Cardiac muscle cell (in vitro differentiated cells and primary cell): ENCODE results near the gene D2HGDH. TPM values are rescaled to one million over a fixed set of nuclear protein-coding genes. Genes with fewer than 3 reads are reported as not detected.

Experiments
- DNase-seq, 2 donors: peaks; one replicate each; pipeline versions ENCODE4 v3.0.0 to v3.0.0-alpha.2; 2010 to 2017; ENCODE audit warnings: low read depth in 1 of 2, low spot score in 1 of 2
- H3K27ac ChIP-seq: fragments of 200-600 bp; sonication (generic); 2 replicates; pipeline ENCODE4 v1.5.1; 2016
- H3K27me3 ChIP-seq: fragments of 200-600 bp; sonication (generic); 2 replicates; pipeline ENCODE4 v1.6.0; 2016; ENCODE audit warnings: control low read depth
- H3K36me3 ChIP-seq: fragments of 200-600 bp; sonication (generic); 2 replicates; pipeline ENCODE4 v1.5.1; 2016; ENCODE audit warnings: control low read depth
- H3K4me1 ChIP-seq: fragments of 200-600 bp; sonication (generic); 2 replicates; pipeline ENCODE4 v1.8.1; 2017; ENCODE audit warnings: low read depth, mild to moderate bottlenecking, mixed run types
- H3K4me3 ChIP-seq: fragments of 200-600 bp; sonication (generic); 2 replicates; pipeline ENCODE4 v1.5.1; 2016; ENCODE audit warnings: mild to moderate bottlenecking
- H3K9me3 ChIP-seq: fragments of 200-600 bp; sonication (generic); 2 replicates; pipeline ENCODE4 v1.5.1; 2017; ENCODE audit warnings: low read depth, mild to moderate bottlenecking, control low read depth
- polyA plus RNA-seq: library from polyadenylated mRNA; unstranded; fragments of >200 nt; fragmentation: Nextera tagmentation; extraction: Ambion mirVana; gene quantifications from 2 replicates; pipeline ENCODE4 v1.2.1, GENCODE V29; 2016
- total RNA-seq: library from RNA; depleted of rRNA; stranded (reverse); fragments of >200 nt; gene quantifications from 2 replicates; pipeline ENCODE4 v1.2.3, GENCODE V29; 2016
- TF ChIP-seq, protein P1 (sequence below): IDR thresholded peaks from 2 replicates; pipeline ENCODE4 v1.5.1; 2012; ENCODE audit warnings: low read depth, mild to moderate bottlenecking, low read length

The D2HGDH gene
- total and polyA plus RNA-seq, 2 experiments from 2014 or later = 24.6 to 26.8 TPM

DNA sequence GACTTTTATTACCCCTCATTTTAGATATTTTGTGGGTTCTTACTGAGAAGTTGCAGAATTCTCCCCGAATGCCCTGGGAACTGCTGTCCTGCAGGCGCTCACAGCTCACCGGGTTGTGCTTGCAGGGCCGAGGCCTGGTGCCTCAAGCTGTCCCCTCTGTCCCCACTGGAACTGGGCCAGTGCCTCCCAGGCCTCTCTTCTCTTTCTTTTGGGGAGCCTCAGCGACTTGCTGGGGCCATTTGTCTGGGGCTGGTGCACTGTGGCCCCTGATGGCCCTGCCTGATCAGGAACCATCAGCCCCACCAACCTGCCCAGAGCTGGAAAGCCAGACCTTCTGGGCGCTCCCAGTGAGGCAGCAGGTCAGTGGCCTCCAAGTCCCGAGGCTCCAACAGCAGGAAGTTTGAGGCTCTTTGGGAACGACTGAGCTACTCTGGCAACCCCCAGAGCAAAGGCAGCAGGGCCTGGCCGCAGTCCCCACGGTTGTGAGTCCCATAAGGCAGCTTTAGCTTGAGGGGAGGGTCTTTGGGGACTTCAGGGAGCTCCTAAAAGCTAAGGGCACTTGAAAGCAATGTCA, 59.9 kb downstream of the D2HGDH start:
- no peaks in the 10 kb centered on the region for H3K9me3 ChIP-seq
- TF ChIP-seq, protein P1, sequence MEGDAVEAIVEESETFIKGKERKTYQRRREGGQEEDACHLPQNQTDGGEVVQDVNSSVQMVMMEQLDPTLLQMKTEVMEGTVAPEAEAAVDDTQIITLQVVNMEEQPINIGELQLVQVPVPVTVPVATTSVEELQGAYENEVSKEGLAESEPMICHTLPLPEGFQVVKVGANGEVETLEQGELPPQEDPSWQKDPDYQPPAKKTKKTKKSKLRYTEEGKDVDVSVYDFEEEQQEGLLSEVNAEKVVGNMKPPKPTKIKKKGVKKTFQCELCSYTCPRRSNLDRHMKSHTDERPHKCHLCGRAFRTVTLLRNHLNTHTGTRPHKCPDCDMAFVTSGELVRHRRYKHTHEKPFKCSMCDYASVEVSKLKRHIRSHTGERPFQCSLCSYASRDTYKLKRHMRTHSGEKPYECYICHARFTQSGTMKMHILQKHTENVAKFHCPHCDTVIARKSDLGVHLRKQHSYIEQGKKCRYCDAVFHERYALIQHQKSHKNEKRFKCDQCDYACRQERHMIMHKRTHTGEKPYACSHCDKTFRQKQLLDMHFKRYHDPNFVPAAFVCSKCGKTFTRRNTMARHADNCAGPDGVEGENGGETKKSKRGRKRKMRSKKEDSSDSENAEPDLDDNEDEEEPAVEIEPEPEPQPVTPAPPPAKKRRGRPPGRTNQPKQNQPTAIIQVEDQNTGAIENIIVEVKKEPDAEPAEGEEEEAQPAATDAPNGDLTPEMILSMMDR = no peak
- no peak overlapping the region for H3K27ac ChIP-seq
- no peaks in the 10 kb centered on the region for H3K36me3 ChIP-seq
- no peak overlapping the region for H3K4me3 ChIP-seq
- no peaks in the 10 kb centered on the region for H3K4me1 ChIP-seq
- DNase-seq = no peak
- H3K27me3 ChIP-seq = no peaks in the 10 kb centered on the region

DNA sequence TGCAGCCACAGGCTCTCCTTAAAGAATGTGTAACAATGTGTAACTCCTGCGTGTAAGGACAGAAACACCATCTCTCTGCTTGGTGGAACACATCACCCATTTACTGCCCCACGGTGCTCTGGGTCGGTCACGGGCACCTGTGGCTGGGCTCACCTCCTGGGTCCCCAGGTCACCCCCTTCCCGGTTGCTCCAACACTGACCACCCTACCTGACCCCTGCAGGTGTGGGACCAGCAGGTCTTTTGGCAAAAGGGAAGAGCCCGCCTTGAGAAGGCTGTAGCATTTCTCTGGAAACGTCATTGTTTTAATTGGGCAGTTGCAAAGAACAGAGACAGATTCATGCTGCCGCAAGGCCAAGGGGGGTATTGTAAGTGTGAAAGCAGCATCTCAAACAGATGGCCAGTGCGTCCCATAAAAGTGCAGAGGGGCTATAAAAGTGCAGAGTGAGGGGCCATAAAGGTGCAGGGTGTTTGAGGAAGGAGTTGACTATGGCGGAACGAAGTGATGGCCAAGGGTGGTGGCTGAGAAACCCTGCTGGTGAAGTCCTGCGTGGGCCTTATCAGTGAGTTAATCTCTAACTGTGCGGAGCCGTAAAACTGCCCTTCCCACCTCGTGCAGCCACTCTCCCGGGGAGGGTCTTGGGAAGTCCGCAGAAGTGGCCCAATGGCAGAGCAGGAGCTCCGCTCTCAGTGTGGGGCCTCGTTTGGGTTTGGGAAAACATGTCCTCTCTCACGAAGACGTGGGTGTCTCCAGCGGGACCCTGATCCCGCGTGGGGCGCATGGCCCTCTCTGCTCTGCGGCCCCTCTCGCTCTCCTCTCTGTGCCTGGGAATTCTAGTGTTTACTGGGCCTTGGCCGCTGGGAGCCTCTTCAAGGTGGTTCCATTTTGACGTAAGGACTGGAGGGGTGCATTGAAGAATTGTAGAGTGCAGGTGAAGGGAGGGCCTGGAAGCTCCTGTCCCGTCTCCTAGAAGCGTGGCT, 60.9 kb downstream of the D2HGDH start:
- Histone ChIP-seq H3K36me3 (no peaks in the 10 kb centered on the region), H3K27ac (no peak overlapping the region), H3K4me1 (no peaks in the 10 kb centered on the region), H3K27me3 (no peaks in the 10 kb centered on the region), H3K9me3 (no peaks in the 10 kb centered on the region), H3K4me3 (no peak overlapping the region)
- no peak for DNase-seq
- TF ChIP-seq, protein P1 = no peak

DNA sequence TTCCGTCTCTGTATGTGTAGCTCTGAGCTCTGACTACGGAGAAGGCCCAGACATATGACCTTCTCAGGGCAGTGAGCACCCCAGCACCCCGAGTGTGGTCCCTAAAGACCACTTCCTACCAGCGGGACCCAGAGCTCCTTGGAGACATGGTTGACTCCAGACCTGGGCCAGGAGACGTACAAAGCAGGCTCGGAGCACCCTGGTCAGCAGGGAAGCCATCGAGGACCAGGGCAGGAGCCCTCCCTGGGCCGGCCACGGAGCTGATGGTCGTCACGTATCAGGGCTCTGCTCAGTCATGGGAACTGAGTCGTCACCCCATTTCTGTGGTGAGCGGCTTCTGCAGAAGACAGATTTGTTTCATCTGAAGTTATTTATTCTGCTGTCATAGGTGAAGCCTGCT, 61.8 kb downstream of the D2HGDH start:
- no peaks in the 10 kb centered on the region for H3K4me1 ChIP-seq
- H3K9me3 ChIP-seq = no peaks in the 10 kb centered on the region
- no peaks in the 10 kb centered on the region for H3K27me3 ChIP-seq
- no peak overlapping the region for H3K27ac ChIP-seq
- TF ChIP-seq, protein P1 = no peak
- H3K36me3 ChIP-seq = no peaks in the 10 kb centered on the region
- H3K4me3 ChIP-seq = no peak overlapping the region
- DNase-seq = no peak

DNA sequence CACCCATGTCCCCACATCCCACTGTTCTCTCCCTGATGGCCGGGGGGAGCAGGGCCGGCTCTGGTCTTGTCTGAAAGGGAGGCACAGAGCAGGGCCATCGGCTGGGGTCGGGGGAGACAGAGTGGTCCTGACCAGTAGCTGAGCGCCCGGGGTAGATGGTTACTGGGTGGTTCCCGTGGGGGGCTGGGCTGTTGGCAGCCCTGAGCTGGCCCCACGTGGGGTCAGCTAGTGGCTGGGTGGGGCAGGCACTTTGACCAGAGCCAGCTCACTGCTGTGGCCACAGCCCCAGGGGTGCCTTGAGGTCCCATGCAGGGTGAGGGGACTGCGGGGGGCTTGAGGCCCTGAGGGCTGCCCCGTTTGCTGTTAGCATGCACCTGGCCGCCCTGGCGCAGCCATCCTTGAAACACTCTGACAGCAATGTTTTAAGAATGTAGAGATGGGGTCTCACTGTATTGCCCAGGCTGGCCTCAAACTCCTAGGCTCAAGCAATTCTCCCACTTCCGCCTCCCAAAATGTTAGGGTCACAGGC, 62.2 kb downstream of the D2HGDH start:
- no peaks in the 10 kb centered on the region for H3K36me3 ChIP-seq

DNA sequence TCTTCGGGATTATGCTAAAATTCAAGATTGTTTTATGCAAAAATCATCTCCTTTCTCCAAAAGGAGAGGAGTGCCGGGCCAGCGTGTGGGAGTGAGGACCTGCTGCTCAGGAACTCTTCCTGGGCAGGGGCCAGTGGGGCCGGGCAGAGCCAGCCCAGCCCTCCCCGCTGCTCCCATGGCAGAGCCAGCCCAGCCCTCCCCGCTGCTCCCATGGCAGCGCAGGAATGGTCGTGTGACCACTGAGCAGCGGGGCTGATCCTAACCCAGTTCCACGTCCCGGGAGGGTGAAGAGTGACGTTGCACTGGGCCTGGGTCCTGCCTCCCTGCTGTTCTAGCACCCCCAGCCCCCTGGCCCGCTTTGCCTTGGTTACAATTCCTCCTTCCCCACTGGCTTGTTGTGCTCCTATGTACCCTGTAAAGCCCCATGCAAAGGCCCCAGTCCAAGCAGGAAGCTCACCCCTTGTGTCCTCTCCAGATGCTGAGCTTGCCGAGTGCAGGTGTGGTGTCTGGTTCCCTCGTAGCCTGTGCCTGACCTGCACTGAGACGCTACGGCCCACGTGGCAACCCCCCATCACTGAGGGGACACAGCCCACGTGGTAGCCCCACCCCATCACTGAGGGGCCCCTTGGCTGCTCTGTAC, 63.1 kb downstream of the D2HGDH start:
- Histone ChIP-seq H3K27ac (no peak overlapping the region), H3K4me3 (no peak overlapping the region), H3K27me3 (no peaks in the 10 kb centered on the region), H3K9me3 (no peaks in the 10 kb centered on the region), H3K36me3 (no peaks in the 10 kb centered on the region), H3K4me1 (no peaks in the 10 kb centered on the region)
- no peak for DNase-seq
- TF ChIP-seq, protein P1 = no peak

More for the DNA sequence above, 62.2 kb downstream of the D2HGDH start:
- TF ChIP-seq, protein P1 = no peak
- DNase-seq = no peak
- Histone ChIP-seq H3K9me3 (no peaks in the 10 kb centered on the region), H3K4me1 (no peaks in the 10 kb centered on the region), H3K27ac (no peak overlapping the region), H3K4me3 (no peak overlapping the region), H3K27me3 (no peaks in the 10 kb centered on the region)
